HepG2 (cell line): Measurements from ENCODE around the gene DNAJC15. TPM values are rescaled to one million over a fixed set of nuclear protein-coding genes. Genes with fewer than 3 reads are reported as not detected.
A peak's percentile ranks its signal among the peaks of the same experiment; 100 is the strongest.

ENCODE experiments used
- ATAC-seq: fragments of 200-7000 bp; cut with Tn5 transposase; 3 replicates; pipeline ENCODE4 v1.9.1; 2020; ENCODE audit warnings: mild to moderate bottlenecking, moderate library complexity
- BruUV-seq: library from RNA; stranded (reverse); fragments of 400-500 nt; replicated peaks from 2 replicates; lab custom pipeline; 2021; lab: Mats Ljungman, UMichigan
- CTCF ChIA-PET: fragments of 300-600 bp; formaldehyde crosslinking; extraction: SDS; loops from one replicate; lab custom pipeline; 2021; ENCODE audit warnings: low total read pairs, inconsistent platforms, low intra/inter-chr PET ratio; lab: Yijun Ruan, JAX
- POLR2A ChIA-PET: fragments of 350-600 bp; sonication (Branson Sonifier 250); formaldehyde crosslinking; loops from one replicate; lab custom pipeline; 2020; ENCODE audit warnings: antibody characterized with exemption, inconsistent platforms; lab: Yijun Ruan, JAX
- DNase-seq: peaks from one replicate; pipeline ENCODE4 v3.0.0-alpha.2; 2015; ENCODE audit warnings: low spot score
- FAIRE-seq: peaks from 3 replicates; lab custom pipeline; 2011; peaks lifted over from hg19 to GRCh38; lab: Jason Lieb, UNC
- H2AFZ ChIP-seq: one replicate; pipeline ENCODE4 v1.6.1; 2011; ENCODE audit warnings: low read length, inconsistent platforms
- H3K27ac ChIP-seq: fragments of 300-600 bp; 3 replicates; pipeline ENCODE4 v1.8.0; 2011; ENCODE audit warnings: mixed run types, mild to moderate bottlenecking, mixed read lengths, low read length, inconsistent platforms; ENCODE audit not compliant: insufficient read depth; ENCODE audit errors: extremely low read length
- H3K27me3 ChIP-seq, 2 experiments: fragments of 200-600 bp in 1 of 2; 2 replicates in 1 of 2; 3 replicates in 1 of 2; pipeline versions ENCODE4 v1.6.0 to v1.8.0; 2011; ENCODE audit warnings: low read length in 2 of 2, mild to moderate bottlenecking in 2 of 2, moderate library complexity in 2 of 2, inconsistent platforms in 1 of 2; ENCODE audit not compliant: insufficient read depth in 2 of 2, control insufficient read depth in 1 of 2
- H3K36me3 ChIP-seq, 2 experiments: fragments of 200-600 bp in 1 of 2; replicated peaks in 1 of 2; 2 replicates in 1 of 2; 3 replicates in 1 of 2; pipeline versions ENCODE4 v1.5.1 to v1.8.0; 2011; ENCODE audit warnings: low read length in 2 of 2, inconsistent platforms in 1 of 2; ENCODE audit not compliant: insufficient read depth in 2 of 2, control insufficient read depth in 1 of 2
- H3K4me1 ChIP-seq: 2 replicates; pipeline ENCODE4 v1.5.1; 2012; ENCODE audit warnings: low read length, inconsistent platforms; ENCODE audit not compliant: insufficient read depth
- H3K4me2 ChIP-seq: 2 replicates; pipeline ENCODE4 v1.6.0; 2011; ENCODE audit warnings: low read depth, low read length, inconsistent platforms
- H3K4me3 ChIP-seq, 3 experiments: fragments of 200-600 bp in 1 of 3; sonication (generic), shearing (Covaris generic) in 1 of 3; replicated peaks in 1 of 3; 2 replicates each; pipeline ENCODE4 v1.5.1; 2011 to 2016; ENCODE audit warnings: low read length in 3 of 3, inconsistent platforms in 2 of 3, low read depth in 2 of 3, mild to moderate bottlenecking in 2 of 3, control low read depth in 1 of 3, mixed read lengths in 1 of 3; ENCODE audit not compliant: insufficient read depth in 1 of 3
- H3K79me2 ChIP-seq: one replicate; pipeline ENCODE4 v1.6.1; 2011; ENCODE audit warnings: low read length, inconsistent platforms; ENCODE audit not compliant: insufficient read depth
- H3K9ac ChIP-seq: 2 replicates; pipeline ENCODE4 v1.6.0; 2011; ENCODE audit warnings: mild to moderate bottlenecking, low read depth, low read length, inconsistent platforms; ENCODE audit not compliant: insufficient read depth
- H3K9me3 ChIP-seq: 2 replicates; pipeline ENCODE4 v1.5.1; 2012; ENCODE audit warnings: mild to moderate bottlenecking, low read length
- H4K20me1 ChIP-seq: 2 replicates; pipeline ENCODE4 v1.6.0; 2011; ENCODE audit warnings: inconsistent platforms, mild to moderate bottlenecking, low read length, moderate library complexity; ENCODE audit not compliant: insufficient read depth
- CREB1 ChIP-seq, 2 experiments: fragments of 450-650 bp in 1 of 2; IDR thresholded peaks; 2 replicates each; pipeline ENCODE4 v1.6.1; 2016 to 2017; ENCODE audit warnings: control low read depth in 1 of 2, mild to moderate bottlenecking in 1 of 2, missing compliant biosample characterization in 1 of 2, missing genetic modification characterization in 1 of 2
- JUN ChIP-seq: sonication (generic); formaldehyde crosslinking; IDR thresholded peaks from 2 replicates; pipeline ENCODE4 v1.4.0; 2020; ENCODE audit warnings: mild to moderate bottlenecking, missing genetic modification reagents
- MXD4 ChIP-seq: IDR thresholded peaks from 2 replicates; pipeline ENCODE4 v1.6.1; 2016; ENCODE audit warnings: mild to moderate bottlenecking, missing biosample characterization, missing genetic modification reagents
- NR1H2 ChIP-seq: sonication (generic); formaldehyde crosslinking; IDR thresholded peaks from 2 replicates; pipeline ENCODE4 v1.8.1; 2022; ENCODE audit warnings: low read depth, missing genetic modification reagents, borderline replicate concordance
- PHF21A ChIP-seq: sonication (generic); formaldehyde crosslinking; IDR thresholded peaks from 2 replicates; pipeline ENCODE4 v1.5.0; 2020; ENCODE audit warnings: mild to moderate bottlenecking, missing genetic modification reagents
- RFXANK ChIP-seq: IDR thresholded peaks from 2 replicates; pipeline ENCODE4 v1.6.1; 2016
- SMC3 ChIP-seq: IDR thresholded peaks from 2 replicates; pipeline ENCODE4 v1.6.1; 2011; ENCODE audit warnings: low read length, improper control_type of control experiment
- ZNF263 ChIP-seq: sonication (generic); formaldehyde crosslinking; IDR thresholded peaks from 2 replicates; pipeline ENCODE4 v1.4.0; 2020; ENCODE audit warnings: missing genetic modification reagents
- ZNF44 ChIP-seq: sonication (generic); formaldehyde crosslinking; IDR thresholded peaks from 2 replicates; pipeline ENCODE4 v1.5.1; 2020; ENCODE audit warnings: mild to moderate bottlenecking, missing genetic modification reagents
- ZNF563 ChIP-seq: sonication (generic); formaldehyde crosslinking; IDR thresholded peaks from 2 replicates; pipeline ENCODE4 v1.8.0; 2022; ENCODE audit warnings: mild to moderate bottlenecking, moderate library complexity, missing genetic modification reagents
- ZNF724P ChIP-seq: sonication (generic); formaldehyde crosslinking; IDR thresholded peaks from 2 replicates; pipeline ENCODE4 v1.8.0; 2022; ENCODE audit warnings: missing genetic modification reagents, borderline replicate concordance
- ZSCAN12 ChIP-seq: sonication (generic); formaldehyde crosslinking; IDR thresholded peaks from 2 replicates; pipeline ENCODE4 v1.9.0; 2021; ENCODE audit warnings: mild to moderate bottlenecking, missing genetic modification reagents
- WGBS: methylation state at CpG from one replicate; pipeline ENCODE4 v1.1.6; 2017; ENCODE audit warnings: low lambda C conversion rate; 5-methylcytosine and 5-hydroxymethylcytosine counted together
- in situ Hi-C: cut with HindIII; loops from 2 replicates; pipeline ENCODE4 v1.10.0; 2017; ENCODE audit warnings: low pct_unique_long_range_greater_than_20kb; ENCODE audit not compliant: extremely low pct_ligation_motif_present
- intact Hi-C: fragments of 100-400 bp; cut with micrococcal nuclease; formaldehyde crosslinking; loops from one replicate; pipeline ENCODE4 v1.10.0; 2022; ENCODE audit not compliant: unreplicated experiment
- polyA plus RNA-seq, 8 experiments: library from polyadenylated mRNA; depleted of rRNA in 3 of 8; stranded (reverse) in 7 of 8; unstranded in 1 of 8; fragments of >200 nt; fragmentation: Illumina TruSeq in 4 of 8; extraction: Trizol in 4 of 8; gene quantifications; 2 replicates each; pipeline versions ENCODE4 v1.2.1 to v1.2.3, GENCODE V29; 2011 to 2016; ENCODE audit warnings: low read depth in 4 of 8, missing spikeins in 1 of 8, mixed read lengths in 1 of 8; ENCODE audit not compliant: insufficient read depth in 1 of 8
- total RNA-seq, 5 experiments: library from RNA; depleted of rRNA; stranded (reverse); fragments of >200 nt; fragmentation: Illumina TruSeq; extraction: Trizol; gene quantifications; 2 replicates each; pipeline ENCODE4 v1.2.3, GENCODE V29; 2016; ENCODE audit warnings: low read depth in 1 of 5
- TF ChIP-seq, protein P1 (sequence below): sonication (generic); formaldehyde crosslinking; IDR thresholded peaks from 2 replicates; pipeline ENCODE4 v1.4.0; 2020; ENCODE audit warnings: missing genetic modification reagents
- TF ChIP-seq, protein P2 (sequence below): IDR thresholded peaks from 2 replicates; pipeline ENCODE4 v1.6.1; 2016

DNAJC15 gene
- total and polyA plus RNA-seq, 2 of the 13 experiments (the other 11 are each of a cell fraction or from before 2014, with no cell fraction given): 23.0 to 31.9 TPM

GRCh38 chr13:43127827-43128226 is 104.4 kb downstream of the DNAJC15 start:
- no peak overlapping the region for H3K9ac ChIP-seq
- intact Hi-C loops: no loop called here
- no peak for DNase-seq
- TF ChIP-seq ZNF263: no peak
- TF ChIP-seq ZNF724P (CRISPR knock-in tag): no peak
- TF ChIP-seq, protein P1, sequence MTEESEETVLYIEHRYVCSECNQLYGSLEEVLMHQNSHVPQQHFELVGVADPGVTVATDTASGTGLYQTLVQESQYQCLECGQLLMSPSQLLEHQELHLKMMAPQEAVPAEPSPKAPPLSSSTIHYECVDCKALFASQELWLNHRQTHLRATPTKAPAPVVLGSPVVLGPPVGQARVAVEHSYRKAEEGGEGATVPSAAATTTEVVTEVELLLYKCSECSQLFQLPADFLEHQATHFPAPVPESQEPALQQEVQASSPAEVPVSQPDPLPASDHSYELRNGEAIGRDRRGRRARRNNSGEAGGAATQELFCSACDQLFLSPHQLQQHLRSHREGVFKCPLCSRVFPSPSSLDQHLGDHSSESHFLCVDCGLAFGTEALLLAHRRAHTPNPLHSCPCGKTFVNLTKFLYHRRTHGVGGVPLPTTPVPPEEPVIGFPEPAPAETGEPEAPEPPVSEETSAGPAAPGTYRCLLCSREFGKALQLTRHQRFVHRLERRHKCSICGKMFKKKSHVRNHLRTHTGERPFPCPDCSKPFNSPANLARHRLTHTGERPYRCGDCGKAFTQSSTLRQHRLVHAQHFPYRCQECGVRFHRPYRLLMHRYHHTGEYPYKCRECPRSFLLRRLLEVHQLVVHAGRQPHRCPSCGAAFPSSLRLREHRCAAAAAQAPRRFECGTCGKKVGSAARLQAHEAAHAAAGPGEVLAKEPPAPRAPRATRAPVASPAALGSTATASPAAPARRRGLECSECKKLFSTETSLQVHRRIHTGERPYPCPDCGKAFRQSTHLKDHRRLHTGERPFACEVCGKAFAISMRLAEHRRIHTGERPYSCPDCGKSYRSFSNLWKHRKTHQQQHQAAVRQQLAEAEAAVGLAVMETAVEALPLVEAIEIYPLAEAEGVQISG (CRISPR knock-in tag): no peak
- 0 out of 2 replicates have a peak, but pooled peaks have one; percentile 14 for TF ChIP-seq CREB1 (IDR thresholded peaks at IDR 0.05)
- TF ChIP-seq CREB1 (CRISPR knock-in tag; IDR thresholded peaks at IDR 0.05): no peak
- no peak for TF ChIP-seq RFXANK (CRISPR knock-in tag)
- TF ChIP-seq, all 625 proteins: peak for 1
- no peak overlapping the region for H3K27ac ChIP-seq
- no peaks in the 10 kb centered on the region for H3K79me2 ChIP-seq
- H3K36me3 ChIP-seq: no peaks in the 10 kb centered on the region
- ATAC-seq (no peak), FAIRE-seq (no peak)
- H2AFZ ChIP-seq: no peak overlapping the region
- no TSS peak for BruUV-seq
- no peaks in the 10 kb centered on the region for H4K20me1 ChIP-seq
- H3K9me3 ChIP-seq: no peaks in the 10 kb centered on the region
- ChIA-PET CTCF (no interaction called here), POLR2A (no interaction called here)
- no peaks in the 10 kb centered on the region for H3K4me1 ChIP-seq
- no peak overlapping the region for H3K4me2 ChIP-seq
- in situ Hi-C loops: loop anchor here (25.0 kb wide), 1 partner anchor 541 kb away; no protein-coding TSS in a partner anchor
- H3K27me3 ChIP-seq: peaks cover 2 to 13% of the 10 kb centered on the region in 2 experiments; a peak in 3 of 5 replicates
- WGBS: 28% methylated on average over 3 of the region's 3 CpGs
- H3K4me3 ChIP-seq: no peak overlapping the region

GRCh38 chr13:43128504-43128961 is 105.1 kb downstream of the DNAJC15 start:
- H3K4me2 ChIP-seq: no peak overlapping the region
- 57% methylated on average over 21 of the region's 21 CpGs for WGBS
- CTCF ChIA-PET: no interaction called here

More at GRCh38 chr13:43128504-43128961, 105.1 kb downstream of the DNAJC15 start:
- intact Hi-C loops: no loop called here
- POLR2A ChIA-PET: no interaction called here
- Histone ChIP-seq H3K27ac (no peak overlapping the region), H3K36me3 (no peaks in the 10 kb centered on the region), H3K4me3 (no peak overlapping the region)
- DNase-seq (no peak), ATAC-seq (no peak)
- TF ChIP-seq, protein P2, sequence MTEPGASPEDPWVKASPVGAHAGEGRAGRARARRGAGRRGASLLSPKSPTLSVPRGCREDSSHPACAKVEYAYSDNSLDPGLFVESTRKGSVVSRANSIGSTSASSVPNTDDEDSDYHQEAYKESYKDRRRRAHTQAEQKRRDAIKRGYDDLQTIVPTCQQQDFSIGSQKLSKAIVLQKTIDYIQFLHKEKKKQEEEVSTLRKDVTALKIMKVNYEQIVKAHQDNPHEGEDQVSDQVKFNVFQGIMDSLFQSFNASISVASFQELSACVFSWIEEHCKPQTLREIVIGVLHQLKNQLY (CRISPR knock-in tag): no peak
- no peak for TF ChIP-seq ZNF44
- no peak for TF ChIP-seq ZSCAN12 (CRISPR knock-in tag)
- no peak for TF ChIP-seq PHF21A
- TF ChIP-seq ZNF563 (CRISPR knock-in tag): no peak
- no peak for TF ChIP-seq MXD4
- TF ChIP-seq NR1H2: no peak
- TF ChIP-seq SMC3: no peak
- no peak for TF ChIP-seq JUN
- TF ChIP-seq, all 625 proteins: peak for 0
- no peak overlapping the region for H2AFZ ChIP-seq
- no peaks in the 10 kb centered on the region for H3K9me3 ChIP-seq
- H3K9ac ChIP-seq: no peak overlapping the region
- H3K27me3 ChIP-seq: peaks cover 2 to 13% of the 10 kb centered on the region in 2 experiments; a peak in 3 of 5 replicates
- no peaks in the 10 kb centered on the region for H3K79me2 ChIP-seq
- no peak for FAIRE-seq
- no peaks in the 10 kb centered on the region for H3K4me1 ChIP-seq
- no TSS peak for BruUV-seq
- in situ Hi-C loops: loop anchor here (25.0 kb wide), 1 partner anchor 541 kb away; no protein-coding TSS in a partner anchor
- H4K20me1 ChIP-seq: no peaks in the 10 kb centered on the region
